ENCODE data around the gene ZNF597.
"Not testable (repeated sequence)": the region's sequence is repeated elsewhere in the genome, so short reads cannot be mapped to it uniquely, and the experiment has no call there.

The ZNF597 gene

DNA sequence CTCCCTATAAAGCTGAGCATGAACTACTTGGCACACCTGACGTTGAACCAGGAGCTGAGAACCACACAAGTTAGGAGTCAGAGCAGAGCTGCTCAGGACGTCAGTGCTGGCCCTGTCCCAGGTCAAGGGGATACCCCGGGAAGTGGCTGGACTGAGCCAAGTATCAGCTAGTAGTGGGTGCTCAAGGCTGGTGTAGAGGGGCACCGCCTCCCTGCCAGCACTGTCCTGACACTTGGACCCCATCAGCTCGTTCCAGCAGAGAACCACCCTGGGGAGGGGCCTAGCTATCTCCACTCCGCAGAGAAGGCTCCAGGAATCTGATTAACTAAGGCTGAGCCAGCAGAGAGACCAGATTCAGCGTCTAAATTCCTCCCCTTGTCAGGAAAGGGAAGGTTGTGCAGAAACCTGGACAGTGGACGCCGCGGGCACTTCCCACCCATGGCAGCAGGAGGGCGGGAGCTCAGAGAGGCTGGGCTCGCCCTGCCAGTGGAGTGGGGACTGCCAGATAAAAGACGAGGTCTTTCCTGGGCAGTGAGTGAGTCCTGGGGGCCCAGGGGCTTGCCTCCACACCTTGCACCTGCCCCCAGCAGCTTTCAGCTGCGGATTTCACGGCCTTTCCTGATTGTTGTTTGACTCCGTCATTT lies 31.0 kb upstream of the ZNF597 start:
- WGBS (ENCODE audit: insufficient coverage, insufficient read length): no CpG with 5 or more reads among the region's 16 CpGs
- H3K36me3 ChIP-seq (ENCODE audit: control insufficient read depth, insufficient read depth, low read length): no peaks in the 10 kb centered on the region
- H3K27ac ChIP-seq (ENCODE audit: low read length): no peak overlapping the region
- no peak for DNase-seq (ENCODE audit: low read depth, low spot score)
- H3K4me3 ChIP-seq (ENCODE audit: low read length): no peak overlapping the region
- no peaks in the 10 kb centered on the region for H3K4me1 ChIP-seq (ENCODE audit: control insufficient read depth, insufficient read depth, low read length)
- H3K9me3 ChIP-seq (ENCODE audit: control insufficient read depth, insufficient read depth, low read length): no peaks in the 10 kb centered on the region
- H3K27me3 ChIP-seq (ENCODE audit: control insufficient read depth, insufficient read depth, low read length): no peaks in the 10 kb centered on the region

DNA sequence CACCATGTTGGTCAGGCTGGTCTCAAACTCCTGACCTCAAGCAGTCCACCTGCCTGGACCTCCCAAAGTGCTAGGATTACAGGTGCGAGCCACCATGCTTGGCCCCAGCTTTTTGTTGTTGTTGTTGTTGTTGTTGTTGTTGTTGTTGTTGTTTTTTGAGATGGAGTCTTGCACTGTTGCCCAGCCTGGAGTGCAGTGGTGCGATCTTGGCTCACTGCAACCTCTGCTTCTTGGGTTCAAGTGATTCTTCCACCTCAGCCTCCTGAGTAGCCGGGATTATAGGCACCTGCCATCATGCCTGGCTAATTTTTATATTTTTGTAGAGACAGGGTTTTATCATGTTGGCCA lies 30.3 kb upstream of the ZNF597 start:
- H3K27me3 ChIP-seq (ENCODE audit: control insufficient read depth, insufficient read depth, low read length); H3K27ac ChIP-seq (ENCODE audit: low read length); H3K9me3 ChIP-seq (ENCODE audit: control insufficient read depth, insufficient read depth, low read length); H3K4me1 ChIP-seq (ENCODE audit: control insufficient read depth, insufficient read depth, low read length); DNase-seq (ENCODE audit: low read depth, low spot score); H3K36me3 ChIP-seq (ENCODE audit: control insufficient read depth, insufficient read depth, low read length); H3K4me3 ChIP-seq (ENCODE audit: low read length): not testable (repeated sequence)
- WGBS (ENCODE audit: insufficient coverage, insufficient read length): no CpG with 5 or more reads among the region's 3 CpGs

DNA sequence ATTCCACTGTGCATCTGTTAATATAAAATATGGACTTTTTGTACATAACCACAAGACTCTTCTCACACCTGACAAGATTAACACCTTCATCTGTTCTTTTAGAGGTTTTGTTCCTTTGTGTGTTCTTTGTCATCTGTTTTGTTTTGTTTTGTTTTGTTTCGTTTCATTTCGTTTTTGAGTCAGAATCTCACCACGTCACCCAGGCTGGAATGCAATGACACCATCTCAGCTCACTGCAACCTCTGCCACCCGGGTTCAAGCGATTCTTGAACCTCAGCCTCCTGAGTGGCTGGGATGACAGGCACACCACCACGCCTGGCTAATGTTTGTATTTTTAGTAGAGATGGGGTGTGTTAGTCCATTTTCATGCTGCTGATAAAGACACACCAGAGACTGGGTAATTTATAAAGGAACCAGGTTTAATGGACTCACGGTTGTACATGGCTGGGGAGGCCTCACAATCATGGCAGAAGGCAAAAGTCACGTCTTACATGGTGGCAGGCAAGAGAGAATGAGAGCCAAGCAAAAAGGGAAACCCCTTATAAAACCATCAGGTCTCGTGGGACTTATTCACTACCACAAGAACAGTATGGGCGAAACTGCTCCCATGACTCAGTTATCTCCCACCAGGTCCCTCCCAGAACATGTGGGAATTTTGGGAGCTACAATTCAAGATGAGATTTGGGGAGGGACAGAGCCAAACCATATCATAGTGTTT lies 29.7 kb upstream of the ZNF597 start:
- Histone ChIP-seq H3K27me3 (ENCODE audit: control insufficient read depth, insufficient read depth, low read length) (no peaks in the 10 kb centered on the region), H3K9me3 (ENCODE audit: control insufficient read depth, insufficient read depth, low read length) (no peaks in the 10 kb centered on the region), H3K4me3 (ENCODE audit: low read length) (no peak overlapping the region), H3K36me3 (ENCODE audit: control insufficient read depth, insufficient read depth, low read length) (no peaks in the 10 kb centered on the region), H3K27ac (ENCODE audit: low read length) (no peak overlapping the region), H3K4me1 (ENCODE audit: control insufficient read depth, insufficient read depth, low read length) (peaks cover 1% of the 10 kb centered on the region; the same call in 1 of the 2 replicates)
- WGBS (ENCODE audit: insufficient coverage, insufficient read length): no CpG with 5 or more reads among the region's 10 CpGs
- DNase-seq (ENCODE audit: low read depth, low spot score): no peak

DNA sequence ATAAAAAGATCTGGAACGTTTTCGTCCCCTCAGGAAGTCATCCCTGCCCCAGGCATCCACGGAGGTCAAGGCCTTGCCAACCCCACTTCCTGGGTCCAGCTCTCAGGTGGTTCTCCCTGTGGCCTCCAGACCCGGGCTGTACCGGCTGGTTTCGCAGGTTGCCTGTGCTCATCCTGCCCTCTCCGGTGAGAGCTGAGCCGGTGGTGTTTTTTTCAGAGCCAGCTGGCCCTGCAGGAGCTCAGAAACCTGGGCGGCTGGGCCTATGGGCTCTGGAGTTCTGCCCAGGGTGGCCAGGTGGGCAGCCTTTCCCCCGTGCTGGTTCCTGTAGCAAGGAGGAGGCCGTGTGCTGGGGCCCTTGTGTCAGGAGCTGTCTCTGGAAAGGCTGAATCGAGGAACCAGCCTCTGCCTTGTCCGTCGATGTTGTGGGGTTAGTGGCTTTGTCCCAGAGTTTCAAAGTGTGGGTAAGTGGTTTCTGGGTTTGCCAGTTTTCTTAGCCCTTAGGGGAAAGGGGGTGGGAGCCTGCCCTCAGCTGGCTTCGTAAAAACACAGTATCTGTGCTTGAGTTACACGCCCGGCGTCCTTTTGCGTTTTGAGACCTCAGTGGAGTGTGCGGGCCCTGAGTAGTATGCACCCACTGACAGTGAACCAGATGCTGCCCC lies 28.3 kb upstream of the ZNF597 start:
- no CpG with 5 or more reads among the region's 20 CpGs for WGBS (ENCODE audit: insufficient coverage, insufficient read length)
- no peaks in the 10 kb centered on the region for H3K36me3 ChIP-seq (ENCODE audit: control insufficient read depth, insufficient read depth, low read length)
- H3K27ac ChIP-seq (ENCODE audit: low read length): no peak overlapping the region
- no peaks in the 10 kb centered on the region for H3K27me3 ChIP-seq (ENCODE audit: control insufficient read depth, insufficient read depth, low read length)
- DNase-seq (ENCODE audit: low read depth, low spot score): no peak
- H3K9me3 ChIP-seq (ENCODE audit: control insufficient read depth, insufficient read depth, low read length): no peaks in the 10 kb centered on the region
- peaks cover 1% of the 10 kb centered on the region; the same call in 1 of the 2 replicates for H3K4me1 ChIP-seq (ENCODE audit: control insufficient read depth, insufficient read depth, low read length)
- H3K4me3 ChIP-seq (ENCODE audit: low read length): no peak overlapping the region

DNA sequence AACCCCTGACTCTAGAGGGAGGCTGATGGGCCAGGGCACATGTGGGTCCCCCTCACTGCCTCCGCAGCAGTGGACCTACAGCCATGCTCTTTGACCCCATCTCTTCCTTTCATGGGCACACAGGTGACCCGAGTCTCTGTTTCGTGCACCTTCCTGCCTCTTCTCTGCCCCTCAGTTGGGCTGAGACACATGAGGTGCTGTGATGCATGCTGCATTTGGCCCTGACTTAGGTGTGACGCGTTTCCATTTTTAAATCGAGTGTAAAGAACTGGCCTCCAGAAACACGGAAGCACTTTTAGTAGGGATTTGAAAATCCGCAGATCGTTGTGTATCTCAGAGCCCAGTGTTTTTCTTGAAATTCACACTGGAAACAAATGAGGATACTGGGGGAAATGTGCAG lies 27.4 kb upstream of the ZNF597 start:
- no peak for DNase-seq (ENCODE audit: low read depth, low spot score)
- Histone ChIP-seq H3K27ac (ENCODE audit: low read length) (no peak overlapping the region), H3K9me3 (ENCODE audit: control insufficient read depth, insufficient read depth, low read length) (no peaks in the 10 kb centered on the region), H3K27me3 (ENCODE audit: control insufficient read depth, insufficient read depth, low read length) (no peaks in the 10 kb centered on the region), H3K4me3 (ENCODE audit: low read length) (no peak overlapping the region), H3K4me1 (ENCODE audit: control insufficient read depth, insufficient read depth, low read length) (peaks cover 1% of the 10 kb centered on the region; the same call in 1 of the 2 replicates), H3K36me3 (ENCODE audit: control insufficient read depth, insufficient read depth, low read length) (no peaks in the 10 kb centered on the region)
- no CpG with 5 or more reads among the region's 9 CpGs for WGBS (ENCODE audit: insufficient coverage, insufficient read length)

DNA sequence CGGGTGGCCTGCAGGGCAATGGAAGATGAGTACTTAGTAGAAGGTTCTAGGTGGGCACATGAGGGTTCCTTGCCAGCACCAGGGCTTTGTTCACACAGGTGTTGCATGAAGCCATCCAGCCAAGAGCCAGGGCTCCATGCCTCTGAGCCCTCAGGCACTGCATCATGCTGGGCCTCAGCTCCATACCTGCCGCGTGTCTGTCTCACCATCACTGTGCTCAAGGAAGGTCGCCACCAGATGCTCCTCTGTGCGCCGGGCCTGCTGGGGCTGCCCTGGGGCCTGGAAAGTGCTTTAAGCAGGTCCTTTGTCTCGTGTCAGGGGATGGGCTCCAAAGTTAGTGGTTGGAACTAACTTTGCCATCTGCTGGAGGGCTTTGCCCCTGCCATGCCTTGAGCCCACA lies 26.4 kb upstream of the ZNF597 start:
- Histone ChIP-seq H3K4me3 (ENCODE audit: low read length) (no peak overlapping the region), H3K9me3 (ENCODE audit: control insufficient read depth, insufficient read depth, low read length) (no peaks in the 10 kb centered on the region), H3K36me3 (ENCODE audit: control insufficient read depth, insufficient read depth, low read length) (no peaks in the 10 kb centered on the region), H3K27ac (ENCODE audit: low read length) (no peak overlapping the region), H3K4me1 (ENCODE audit: control insufficient read depth, insufficient read depth, low read length) (peaks cover 1% of the 10 kb centered on the region; the same call in 1 of the 2 replicates), H3K27me3 (ENCODE audit: control insufficient read depth, insufficient read depth, low read length) (no peaks in the 10 kb centered on the region)
- DNase-seq (ENCODE audit: low read depth, low spot score): no peak
- WGBS (ENCODE audit: insufficient coverage, insufficient read length): no CpG with 5 or more reads among the region's 7 CpGs

DNA sequence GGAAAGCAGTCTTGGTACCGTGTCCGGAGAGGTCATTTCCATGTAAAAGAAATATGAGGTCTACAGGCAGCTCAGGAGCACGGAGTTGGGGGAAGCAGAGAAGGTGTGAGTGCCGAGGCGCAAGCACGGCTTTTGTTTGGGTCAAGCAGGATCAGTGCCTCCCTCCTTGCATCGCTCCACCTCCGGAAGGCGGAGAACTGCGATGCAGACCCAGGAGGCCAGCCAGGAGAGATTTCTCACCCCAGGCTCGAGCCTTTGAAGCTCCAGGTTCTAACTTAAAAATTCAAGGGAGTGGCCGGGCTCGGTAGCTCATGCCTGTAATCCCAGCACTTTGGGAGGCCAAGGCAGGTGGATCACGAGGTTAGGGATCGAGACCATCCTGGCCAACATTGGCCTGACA lies 25.2 kb upstream of the ZNF597 start:
- peaks cover 1% of the 10 kb centered on the region; the same call in 1 of the 2 replicates for H3K4me1 ChIP-seq (ENCODE audit: control insufficient read depth, insufficient read depth, low read length)
- H3K36me3 ChIP-seq (ENCODE audit: control insufficient read depth, insufficient read depth, low read length): no peaks in the 10 kb centered on the region
- no peak for DNase-seq (ENCODE audit: low read depth, low spot score)
- H3K27ac ChIP-seq (ENCODE audit: low read length): no peak overlapping the region
- no peaks in the 10 kb centered on the region for H3K27me3 ChIP-seq (ENCODE audit: control insufficient read depth, insufficient read depth, low read length)
- H3K4me3 ChIP-seq (ENCODE audit: low read length): no peak overlapping the region
- no CpG with 5 or more reads among the region's 15 CpGs for WGBS (ENCODE audit: insufficient coverage, insufficient read length)
- no peaks in the 10 kb centered on the region for H3K9me3 ChIP-seq (ENCODE audit: control insufficient read depth, insufficient read depth, low read length)

DNA sequence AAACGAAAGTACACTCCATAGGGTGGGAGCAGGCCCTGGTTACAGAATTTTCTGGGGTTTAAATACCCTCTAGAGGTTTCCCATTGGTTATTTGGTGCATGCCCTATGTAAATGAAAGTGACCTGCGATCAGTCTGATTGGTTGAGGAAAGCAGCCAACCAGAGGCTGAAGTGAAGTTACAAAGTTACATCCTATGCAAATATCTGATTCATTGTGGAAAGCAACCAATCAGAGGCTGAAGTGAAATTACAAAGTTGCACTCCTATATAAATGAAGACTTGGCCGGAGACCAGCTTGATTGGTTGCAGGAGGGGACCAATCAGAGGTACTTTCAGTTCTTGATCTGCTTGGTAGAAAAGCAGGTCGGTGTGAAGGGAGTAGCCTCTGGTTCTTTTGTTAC lies 24.6 kb upstream of the ZNF597 start:
- WGBS (ENCODE audit: insufficient coverage, insufficient read length): no CpG with 5 or more reads among the region's 4 CpGs
- H3K4me1 ChIP-seq (ENCODE audit: control insufficient read depth, insufficient read depth, low read length): peaks cover 1% of the 10 kb centered on the region; the same call in 1 of the 2 replicates
- H3K4me3 ChIP-seq (ENCODE audit: low read length): no peak overlapping the region
- DNase-seq (ENCODE audit: low read depth, low spot score): no peak
- H3K9me3 ChIP-seq (ENCODE audit: control insufficient read depth, insufficient read depth, low read length): no peaks in the 10 kb centered on the region
- H3K27ac ChIP-seq (ENCODE audit: low read length): no peak overlapping the region
- no peaks in the 10 kb centered on the region for H3K27me3 ChIP-seq (ENCODE audit: control insufficient read depth, insufficient read depth, low read length)
- H3K36me3 ChIP-seq (ENCODE audit: control insufficient read depth, insufficient read depth, low read length): no peaks in the 10 kb centered on the region

DNA sequence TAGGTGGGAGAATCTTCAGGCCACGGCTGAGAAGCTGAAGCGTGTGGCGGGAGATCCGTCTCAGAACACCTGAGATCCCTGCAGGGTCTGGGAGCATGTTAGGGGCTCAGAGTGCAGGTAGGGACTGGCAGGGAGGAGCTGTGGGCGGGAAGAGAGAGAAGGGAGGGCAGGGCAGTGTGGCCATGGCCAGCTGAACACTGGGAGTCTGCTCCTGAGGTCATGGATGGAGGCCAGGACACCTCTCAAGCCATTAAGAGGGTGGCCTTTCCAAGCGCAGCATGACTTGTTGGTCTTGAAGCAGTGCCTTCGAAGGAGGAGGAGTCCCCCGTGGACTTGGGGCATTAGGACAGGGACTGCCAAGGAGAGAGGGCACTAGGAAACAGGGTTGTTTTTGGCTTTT lies 23.9 kb upstream of the ZNF597 start:
- Histone ChIP-seq H3K4me1 (ENCODE audit: control insufficient read depth, insufficient read depth, low read length) (peaks cover 1% of the 10 kb centered on the region; the same call in 1 of the 2 replicates), H3K27ac (ENCODE audit: low read length) (no peak overlapping the region), H3K9me3 (ENCODE audit: control insufficient read depth, insufficient read depth, low read length) (no peaks in the 10 kb centered on the region), H3K4me3 (ENCODE audit: low read length) (no peak overlapping the region), H3K36me3 (ENCODE audit: control insufficient read depth, insufficient read depth, low read length) (no peaks in the 10 kb centered on the region), H3K27me3 (ENCODE audit: control insufficient read depth, insufficient read depth, low read length) (no peaks in the 10 kb centered on the region)
- no CpG with 5 or more reads among the region's 8 CpGs for WGBS (ENCODE audit: insufficient coverage, insufficient read length)
- no peak for DNase-seq (ENCODE audit: low read depth, low spot score)

DNA sequence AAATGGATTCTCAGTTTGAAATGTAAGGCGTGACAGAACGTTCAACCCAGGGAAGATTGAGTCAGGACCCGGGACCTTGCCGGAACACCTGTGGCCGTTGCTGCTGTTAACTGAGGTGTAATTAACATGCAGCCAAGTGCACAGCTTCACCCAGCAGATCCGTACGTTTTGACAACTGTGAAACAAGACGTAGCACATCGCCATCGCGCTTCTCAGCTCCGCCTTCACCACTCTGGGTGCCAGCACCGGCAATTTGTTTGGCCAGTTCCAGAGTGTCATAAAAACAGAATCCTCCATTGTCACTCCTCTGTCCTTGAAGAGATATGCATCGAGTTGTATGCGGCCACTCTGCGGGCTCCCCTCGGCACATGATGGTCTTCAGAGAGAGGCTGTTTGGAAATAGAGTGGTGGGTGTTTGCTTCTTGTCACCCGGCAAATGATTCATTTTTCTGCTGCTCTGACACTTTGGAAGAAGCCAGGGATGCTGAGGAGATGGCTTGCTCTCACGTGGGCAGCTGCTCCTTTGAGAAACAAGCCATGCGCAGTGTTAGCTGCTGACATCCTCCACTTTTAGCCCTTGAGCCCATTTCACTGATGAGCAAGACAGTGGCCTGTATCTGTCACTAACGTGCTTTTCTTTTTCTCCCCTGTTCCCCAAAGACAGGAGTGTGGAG lies 22.7 kb upstream of the ZNF597 start:
- no peak overlapping the region for H3K27ac ChIP-seq (ENCODE audit: low read length)

More for the DNA sequence above, 22.7 kb upstream of the ZNF597 start:
- peaks cover 1% of the 10 kb centered on the region for H3K4me1 ChIP-seq (ENCODE audit: control insufficient read depth, insufficient read depth, low read length)
- H3K4me3 ChIP-seq (ENCODE audit: low read length): no peak overlapping the region
- DNase-seq (ENCODE audit: low read depth, low spot score): no peak
- no peaks in the 10 kb centered on the region for H3K9me3 ChIP-seq (ENCODE audit: control insufficient read depth, insufficient read depth, low read length)
- no CpG with 5 or more reads among the region's 21 CpGs for WGBS (ENCODE audit: insufficient coverage, insufficient read length)
- no peaks in the 10 kb centered on the region for H3K36me3 ChIP-seq (ENCODE audit: control insufficient read depth, insufficient read depth, low read length)
- no peaks in the 10 kb centered on the region for H3K27me3 ChIP-seq (ENCODE audit: control insufficient read depth, insufficient read depth, low read length)
